GM19455 (cell line): ENCODE measurements around the gene CXCL17.

ENCODE experiments used
- ATAC-seq: cut with Tn5 transposase; IDR thresholded peaks from one replicate; pipeline ENCODE4 v1.9.1; 2021; ENCODE audit not compliant: unreplicated experiment

The CXCL17 gene

DNA sequence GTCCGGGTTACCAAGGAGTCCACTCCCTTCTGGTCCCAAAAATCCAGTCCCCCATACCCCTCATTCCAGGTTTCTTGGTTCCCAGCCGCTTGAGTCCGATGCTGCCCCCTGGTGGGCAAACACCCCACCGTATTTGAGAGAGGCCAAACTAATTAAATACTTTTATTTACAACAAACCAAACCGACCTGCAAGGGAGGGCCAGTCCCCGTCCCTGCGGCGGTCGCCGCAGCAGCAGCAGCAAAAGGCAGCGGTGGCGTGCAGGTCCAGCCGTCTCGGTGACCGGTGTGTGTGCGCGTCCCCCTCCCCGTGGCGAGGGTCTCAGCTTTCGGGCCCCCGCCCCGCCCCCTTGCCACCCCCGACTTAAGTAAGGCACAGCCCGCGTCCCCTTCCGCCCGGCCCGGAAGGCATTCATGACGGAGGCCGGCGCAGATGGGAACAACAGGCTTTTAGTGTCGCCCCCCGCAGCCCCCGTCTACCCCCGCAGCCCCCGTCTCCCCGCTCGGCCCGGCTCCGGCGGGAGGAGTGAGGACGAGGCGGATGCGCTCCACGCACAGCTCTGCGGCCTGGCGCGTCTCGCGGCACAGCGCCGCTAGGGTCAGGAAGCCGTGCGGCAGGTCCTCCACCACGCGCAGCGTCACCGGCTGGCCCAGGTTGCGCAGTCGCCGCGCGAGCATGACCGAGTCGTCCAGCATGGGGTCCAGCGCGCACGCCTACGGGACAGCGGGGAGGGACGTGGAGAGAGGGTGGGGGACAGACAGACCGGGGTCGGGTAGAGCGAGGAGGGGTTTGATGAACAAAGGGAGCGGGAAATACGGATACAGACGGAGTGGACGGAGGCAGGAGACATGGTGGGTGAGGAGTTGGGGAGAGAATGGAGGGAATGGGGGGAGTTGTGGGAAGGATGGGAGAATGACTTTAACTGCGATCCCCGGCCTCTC, 41.1 kb downstream of the CXCL17 start:
- no peak for ATAC-seq

DNA sequence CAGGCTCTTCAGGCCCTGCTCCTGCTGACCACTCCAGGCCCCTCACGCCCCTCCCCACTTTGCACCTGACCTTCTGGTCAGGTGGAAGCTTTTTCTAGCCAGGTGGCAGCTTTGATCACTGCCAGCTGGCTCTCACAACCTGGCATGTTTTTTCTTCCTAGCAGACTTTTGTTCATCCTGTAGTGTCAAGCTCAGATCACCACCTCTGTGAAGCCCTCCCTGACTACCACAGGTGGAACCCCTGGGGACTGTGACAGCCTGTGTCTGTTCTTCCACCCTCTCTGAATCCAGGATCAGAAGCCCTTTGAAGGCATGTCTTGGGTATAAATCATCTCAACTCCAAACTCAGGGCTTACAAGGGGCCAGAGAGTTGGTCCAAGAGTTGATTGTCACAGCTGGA, 42.3 kb downstream of the CXCL17 start:
- ATAC-seq: no peak

- ATAC-seq: no peak
Observed at GRCh38 chr19:42397263-42398166, 45.2 kb downstream of the CXCL17 start.

DNA sequence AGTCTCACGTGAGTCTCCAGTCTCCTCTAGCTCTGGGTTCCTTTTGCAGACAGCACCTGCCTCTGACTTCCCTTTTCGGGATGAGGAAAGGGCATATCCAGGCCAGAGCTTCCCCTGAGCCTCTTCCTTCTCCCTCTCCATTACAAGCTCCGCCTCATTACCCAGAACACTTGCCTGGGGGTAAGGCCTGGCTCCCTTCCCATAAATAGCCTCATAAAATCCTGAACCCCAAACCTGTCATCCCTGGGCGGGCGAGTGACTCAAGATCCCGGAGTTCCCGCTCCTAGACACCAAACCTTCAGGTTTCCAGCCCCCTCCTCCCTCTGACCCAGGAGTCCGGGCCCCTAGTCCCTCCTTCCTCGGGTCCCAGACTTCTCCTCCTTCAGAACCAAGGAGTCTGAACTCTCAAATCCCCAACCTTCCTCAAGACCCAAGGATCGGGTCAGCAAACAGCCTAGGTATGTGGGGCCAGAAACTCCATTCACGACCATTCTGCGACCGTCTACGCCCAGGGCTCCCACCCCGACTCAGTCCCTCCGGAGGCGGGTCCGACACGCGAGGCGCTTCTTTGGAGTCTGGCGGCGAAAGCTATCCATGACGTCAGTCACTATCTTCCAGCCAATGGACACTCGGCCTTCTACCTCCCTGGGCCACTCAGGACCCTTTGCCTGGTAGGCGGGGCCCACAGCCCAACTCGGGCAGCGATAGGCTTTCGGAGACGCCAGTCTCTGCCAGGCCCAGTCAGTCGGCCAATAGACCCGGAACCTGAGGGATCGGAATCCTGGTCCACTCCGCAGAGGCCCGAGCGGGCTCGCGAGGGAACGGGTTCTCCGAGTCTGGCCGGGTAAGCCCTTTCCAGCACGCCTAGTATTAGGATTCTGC, 46.1 kb downstream of the CXCL17 start:
- peak; percentile 98 for ATAC-seq

- no peak for ATAC-seq
Observed at GRCh38 chr19:42394751-42395150, 48.0 kb downstream of the CXCL17 start.

DNA sequence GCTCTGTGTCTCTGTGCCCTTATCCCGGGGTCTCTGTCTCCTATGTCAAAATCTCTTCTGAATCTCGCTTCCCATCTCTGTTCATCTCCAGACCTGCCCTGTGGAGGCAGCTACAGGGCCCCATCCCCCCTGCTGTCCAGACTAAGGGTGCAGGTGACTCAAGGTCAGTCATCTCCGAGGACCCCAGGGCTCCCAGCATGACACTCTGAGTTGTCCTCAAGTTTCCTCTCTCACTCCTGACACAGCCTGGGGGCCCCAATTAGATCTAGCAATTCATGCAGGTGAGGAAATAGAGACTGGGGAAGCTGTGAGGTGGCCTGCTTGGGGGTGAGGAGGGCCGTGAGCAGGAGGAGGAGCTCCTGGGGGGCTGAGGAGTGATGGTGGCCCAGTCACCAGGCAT, 50.6 kb downstream of the CXCL17 start:
- ATAC-seq: no peak

- ATAC-seq: no peak
Observed at GRCh38 chr19:42389899-42390298, 52.8 kb downstream of the CXCL17 start, which contains the start of gene CNFN. TSS of gene CNFN (minus strand) at chr19:42390297. CDS start at chr19:42389037, 1,260 bp downstream.

DNA sequence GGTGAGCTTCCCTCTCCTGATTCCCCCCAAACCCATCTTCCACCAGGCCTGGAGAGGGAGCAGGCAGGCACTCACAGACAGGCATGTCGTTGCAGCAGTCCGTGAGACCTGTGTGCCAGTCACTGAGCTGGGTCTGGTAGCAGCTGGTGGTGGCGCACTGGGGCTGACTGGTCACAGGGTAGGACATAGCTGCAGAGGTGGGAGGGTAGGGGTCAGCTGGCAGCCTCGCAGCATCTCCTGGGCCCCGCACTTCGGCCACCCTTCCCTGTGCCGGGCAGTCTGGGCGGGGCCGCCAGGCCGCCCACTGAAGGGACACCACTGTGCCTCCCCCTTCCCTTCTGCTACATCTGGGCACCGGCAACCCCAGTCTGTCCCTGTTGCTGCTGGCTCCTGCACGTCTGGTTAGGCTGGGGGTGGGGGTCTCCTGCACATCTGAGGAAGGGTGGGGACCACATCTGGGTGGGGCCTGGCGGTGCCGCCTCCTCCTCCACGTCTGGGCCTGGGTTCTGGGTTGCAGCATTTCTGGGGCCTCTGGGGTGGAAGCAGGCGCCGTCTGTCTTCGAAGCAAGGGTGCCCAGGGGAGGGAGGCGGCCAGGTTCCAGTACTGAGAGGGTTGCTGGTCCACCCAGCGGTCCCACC, 53.8 kb downstream of the CXCL17 start:
- no peak for ATAC-seq

- no peak for ATAC-seq
Observed at GRCh38 chr19:42386974-42387707, 55.6 kb downstream of the CXCL17 start.

GRCh38 chr19:42380155-42380554, 62.6 kb downstream of the CXCL17 start:
- no peak for ATAC-seq
